ENCODE data around the gene TNPO2.

DNA sequence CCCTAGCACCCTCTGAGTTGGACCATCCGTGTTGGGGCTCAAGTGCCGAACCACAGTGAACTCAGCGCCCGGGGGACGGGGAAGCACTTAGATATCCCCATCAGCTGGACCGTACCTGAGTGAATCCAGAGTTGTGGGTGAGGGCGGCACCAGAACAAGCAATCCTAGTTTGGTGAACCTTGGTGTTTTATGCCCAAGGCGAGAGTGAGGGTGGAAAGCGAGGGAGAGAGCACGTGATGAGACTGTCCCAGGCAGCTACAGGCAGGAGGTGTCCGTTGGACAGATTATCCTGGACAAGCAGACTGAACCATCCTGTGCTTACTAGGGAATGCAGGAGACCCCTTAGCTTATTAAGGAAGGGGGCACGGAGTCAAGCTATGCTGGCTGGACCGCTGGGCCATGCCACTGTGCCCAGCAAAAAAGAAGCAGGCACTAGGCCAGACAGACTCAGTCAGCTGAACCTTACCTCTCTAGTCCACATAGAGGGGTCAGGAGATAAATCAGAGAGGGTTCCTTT lies 14.2 kb upstream of the TNPO2 start:
- TF ChIP-seq, protein P1, sequence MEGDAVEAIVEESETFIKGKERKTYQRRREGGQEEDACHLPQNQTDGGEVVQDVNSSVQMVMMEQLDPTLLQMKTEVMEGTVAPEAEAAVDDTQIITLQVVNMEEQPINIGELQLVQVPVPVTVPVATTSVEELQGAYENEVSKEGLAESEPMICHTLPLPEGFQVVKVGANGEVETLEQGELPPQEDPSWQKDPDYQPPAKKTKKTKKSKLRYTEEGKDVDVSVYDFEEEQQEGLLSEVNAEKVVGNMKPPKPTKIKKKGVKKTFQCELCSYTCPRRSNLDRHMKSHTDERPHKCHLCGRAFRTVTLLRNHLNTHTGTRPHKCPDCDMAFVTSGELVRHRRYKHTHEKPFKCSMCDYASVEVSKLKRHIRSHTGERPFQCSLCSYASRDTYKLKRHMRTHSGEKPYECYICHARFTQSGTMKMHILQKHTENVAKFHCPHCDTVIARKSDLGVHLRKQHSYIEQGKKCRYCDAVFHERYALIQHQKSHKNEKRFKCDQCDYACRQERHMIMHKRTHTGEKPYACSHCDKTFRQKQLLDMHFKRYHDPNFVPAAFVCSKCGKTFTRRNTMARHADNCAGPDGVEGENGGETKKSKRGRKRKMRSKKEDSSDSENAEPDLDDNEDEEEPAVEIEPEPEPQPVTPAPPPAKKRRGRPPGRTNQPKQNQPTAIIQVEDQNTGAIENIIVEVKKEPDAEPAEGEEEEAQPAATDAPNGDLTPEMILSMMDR (IDR thresholded peaks at IDR 0.05) = no peak
- no peak for TF ChIP-seq POLR2AphosphoS5 (IDR thresholded peaks at IDR 0.05; ENCODE audit: insufficient read depth in 1 of 2, low read depth in 1 of 2)
